ENCODE data around the gene PSORS1C1.
"Not testable (repeated sequence)": the region's sequence is repeated elsewhere in the genome, so short reads cannot be mapped to it uniquely, and the experiment has no call there.

The PSORS1C1 gene

DNA sequence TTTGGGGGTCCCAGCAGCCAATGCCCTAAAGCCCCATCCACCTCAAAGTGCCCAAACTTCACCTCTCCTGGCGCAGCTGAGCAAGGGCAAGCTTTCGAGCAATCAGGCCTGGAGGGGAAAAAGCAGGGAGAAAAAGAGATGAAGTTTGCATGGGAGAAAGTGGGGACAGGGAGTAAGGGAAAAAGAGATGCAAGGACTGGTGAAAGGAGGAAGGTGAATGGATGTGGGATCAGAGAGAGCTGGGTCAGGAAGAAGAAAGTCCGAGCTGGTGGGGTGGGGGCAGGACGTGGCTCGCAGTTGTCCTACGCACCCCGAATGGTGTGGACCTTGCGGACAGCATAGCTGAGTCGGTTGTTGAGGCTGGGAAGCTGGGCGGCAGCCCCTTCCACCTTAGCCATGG lies 30.8 kb downstream of the PSORS1C1 start:
- in situ Hi-C loops (cut with MboI; ENCODE audit: low pct_unique_long_range_greater_than_20kb, low sequenced_read_pairs) = no loop called here
- no peak for DNase-seq

DNA sequence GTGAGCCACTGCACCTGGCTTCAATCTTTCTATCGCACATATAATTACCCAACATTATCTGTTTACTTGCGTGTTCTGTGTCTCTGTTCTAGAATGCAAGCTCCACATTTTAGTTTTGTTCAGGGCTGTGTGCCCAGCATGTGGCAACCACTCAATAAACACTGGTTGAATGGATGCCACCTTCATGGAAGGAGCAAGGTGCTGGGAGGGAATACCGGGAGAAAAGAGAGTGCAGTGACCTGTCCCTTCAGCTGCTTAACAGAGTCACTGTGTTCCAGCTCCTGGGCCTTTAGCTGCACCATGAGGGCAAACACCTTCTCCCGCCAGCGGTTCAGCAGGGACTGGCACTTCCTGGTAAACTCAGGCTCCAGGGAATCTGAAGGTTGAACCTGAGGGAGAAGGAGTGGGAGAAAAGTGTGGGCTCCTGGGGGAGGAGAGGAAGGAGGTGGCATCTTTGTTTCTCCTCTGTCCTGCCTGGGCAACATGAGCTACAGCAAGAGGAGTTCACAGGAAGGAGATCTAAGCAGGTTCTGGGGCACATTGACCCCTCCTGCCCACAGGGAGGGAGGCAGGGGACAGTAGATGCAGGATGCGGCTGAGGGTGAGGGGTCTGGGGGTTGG lies 35.3 kb downstream of the PSORS1C1 start:
- no peak for DNase-seq
- in situ Hi-C loops (cut with MboI; ENCODE audit: low pct_unique_long_range_greater_than_20kb, low sequenced_read_pairs) = no loop called here

DNA sequence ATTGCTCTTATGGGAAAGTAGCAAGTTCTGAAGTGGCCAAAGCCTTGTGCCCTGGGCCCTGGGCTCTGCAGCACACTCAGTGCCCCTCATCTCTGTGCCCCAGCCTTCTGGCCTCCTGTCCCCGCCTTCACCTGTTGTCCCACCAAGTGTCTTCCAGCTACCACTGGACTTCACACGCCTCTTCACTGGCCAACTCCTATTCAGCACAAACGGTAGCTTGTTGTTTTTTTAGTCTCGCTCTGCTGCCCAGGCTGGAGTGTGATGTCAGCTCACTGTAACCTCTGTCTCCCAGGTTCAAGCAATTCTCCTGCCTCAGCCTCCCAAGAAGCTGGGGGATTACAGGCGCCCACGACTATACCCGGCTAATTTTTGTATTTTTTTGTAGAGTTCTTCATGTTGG lies 38.2 kb downstream of the PSORS1C1 start:
- DNase-seq = no peak
- in situ Hi-C loops (cut with MboI; ENCODE audit: low pct_unique_long_range_greater_than_20kb, low sequenced_read_pairs) = no loop called here

DNA sequence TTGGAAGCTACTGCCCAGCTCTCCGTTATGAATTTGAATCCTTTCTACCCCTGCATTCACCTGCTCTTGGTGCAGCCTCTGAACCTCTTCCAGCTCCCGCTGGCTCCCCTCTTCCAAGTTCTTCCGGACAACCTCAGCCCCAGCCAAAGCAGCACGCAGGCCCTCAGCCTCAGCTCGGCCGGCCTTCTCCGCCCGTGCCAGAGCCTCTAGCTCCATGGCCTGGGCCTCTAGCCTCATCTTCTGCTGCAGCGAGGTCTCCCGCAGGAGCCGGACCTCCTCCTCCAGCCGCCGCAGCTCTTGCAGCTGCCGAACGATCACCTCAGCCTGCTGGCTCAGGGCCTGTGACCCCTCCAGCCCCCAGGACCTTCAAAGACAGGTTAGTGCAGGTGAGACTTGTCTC lies 39.8 kb downstream of the PSORS1C1 start:
- in situ Hi-C loops (cut with MboI; ENCODE audit: low pct_unique_long_range_greater_than_20kb, low sequenced_read_pairs) = no loop called here
- no peak for DNase-seq

DNA sequence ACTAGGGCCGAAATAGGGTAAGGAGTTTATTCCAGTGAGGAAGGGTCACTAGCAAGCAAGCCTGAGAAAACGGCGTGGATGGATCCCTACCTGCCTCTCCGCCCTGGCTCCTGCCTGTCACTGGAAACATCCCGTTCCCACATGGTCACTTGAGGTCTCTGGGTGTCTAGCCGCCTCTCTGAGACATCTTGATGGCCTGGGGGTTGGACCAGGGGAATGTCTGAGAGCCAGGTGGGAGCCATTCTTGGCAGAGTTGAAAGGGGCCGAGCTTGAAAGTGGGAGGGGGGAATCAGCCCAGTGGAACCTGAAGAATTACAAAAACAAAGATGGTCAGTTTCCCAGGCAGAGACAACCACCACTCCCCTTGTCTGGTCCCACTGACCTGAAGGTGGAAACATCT lies 42.0 kb downstream of the PSORS1C1 start:
- in situ Hi-C loops (cut with MboI; ENCODE audit: low pct_unique_long_range_greater_than_20kb, low sequenced_read_pairs) = no loop called here
- DNase-seq = no peak

DNA sequence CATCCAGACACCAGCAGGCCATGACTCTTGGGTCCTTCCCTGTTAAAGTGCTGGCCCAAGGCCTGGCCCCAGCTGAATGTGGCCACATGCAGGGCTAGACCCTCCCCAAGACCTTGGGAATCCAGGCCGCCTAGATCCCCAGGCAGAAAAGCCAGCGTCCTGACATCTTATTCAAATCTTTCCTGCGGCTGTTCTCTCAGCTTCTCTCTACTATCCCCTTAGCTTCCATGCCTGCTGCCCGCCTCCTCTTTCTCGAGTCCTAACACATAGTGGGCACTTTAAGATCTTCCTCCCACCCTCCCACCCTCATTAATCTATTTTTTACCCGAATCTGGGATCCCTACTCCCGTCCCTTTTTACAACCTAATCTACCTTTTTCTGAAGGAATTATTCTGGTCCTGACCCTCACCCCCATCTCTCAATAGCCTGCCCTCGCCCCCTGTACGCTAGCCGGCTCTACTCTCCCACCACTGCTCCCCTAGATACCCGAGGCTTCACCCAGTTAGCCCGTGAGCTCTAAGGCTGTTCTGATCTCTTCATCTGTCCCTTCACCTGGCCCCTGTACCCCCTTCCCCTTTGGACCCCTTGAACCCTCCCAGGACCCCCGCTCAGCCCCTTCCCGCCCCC lies 43.0 kb downstream of the PSORS1C1 start, which contains the start of gene CCHCR1:
TSS of gene CCHCR1 (minus strand) at position 290 of the 627 bp plus-strand sequence. CDS start at position 88, 202 bp downstream.
- in situ Hi-C loops (cut with MboI; ENCODE audit: low pct_unique_long_range_greater_than_20kb, low sequenced_read_pairs) = no loop called here
- no peak for DNase-seq

DNA sequence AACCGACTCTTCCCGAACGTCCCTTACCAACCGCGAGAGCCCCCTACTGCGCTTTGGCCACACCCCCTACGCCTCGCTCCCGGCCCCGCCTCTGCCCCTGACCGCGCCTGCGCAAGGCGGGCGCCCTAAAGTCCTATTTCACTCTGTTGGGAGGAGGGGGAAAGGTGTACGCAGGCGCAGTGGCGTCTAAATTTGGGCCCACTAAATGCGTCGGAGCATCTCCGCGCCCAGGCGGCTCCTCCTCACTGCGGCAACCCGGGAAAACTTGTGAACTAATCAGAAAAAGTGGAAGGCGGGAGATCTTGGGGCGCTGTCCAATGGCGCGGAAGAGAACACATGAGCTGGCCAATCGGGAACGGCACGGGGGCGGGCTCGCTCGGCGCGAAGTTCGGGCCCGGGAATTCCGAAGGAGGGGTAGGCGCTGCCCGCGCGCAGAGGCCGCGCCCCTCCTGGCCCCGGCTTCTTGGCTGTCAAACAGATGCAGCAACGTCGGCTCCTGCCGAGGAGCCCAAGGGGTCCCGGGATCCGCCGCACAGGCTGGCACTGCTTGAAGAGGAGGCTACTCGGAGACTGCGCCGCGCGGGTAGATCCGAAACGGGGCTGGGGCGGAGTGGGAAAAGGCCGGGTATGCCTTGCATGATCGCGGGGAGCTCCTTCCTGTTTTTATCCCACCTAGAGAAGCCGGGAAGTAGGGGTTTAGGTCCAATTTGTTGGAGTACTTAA lies 43.7 kb downstream of the PSORS1C1 start, which contains the start of gene TCF19:
TSS of gene TCF19 (plus strand) at position 450 of the 723 bp plus-strand sequence. CDS start 881 bp downstream, outside the sequence.
- DNase-seq = peak; percentile 100
- in situ Hi-C loops (cut with MboI; ENCODE audit: low pct_unique_long_range_greater_than_20kb, low sequenced_read_pairs) = no loop called here

DNA sequence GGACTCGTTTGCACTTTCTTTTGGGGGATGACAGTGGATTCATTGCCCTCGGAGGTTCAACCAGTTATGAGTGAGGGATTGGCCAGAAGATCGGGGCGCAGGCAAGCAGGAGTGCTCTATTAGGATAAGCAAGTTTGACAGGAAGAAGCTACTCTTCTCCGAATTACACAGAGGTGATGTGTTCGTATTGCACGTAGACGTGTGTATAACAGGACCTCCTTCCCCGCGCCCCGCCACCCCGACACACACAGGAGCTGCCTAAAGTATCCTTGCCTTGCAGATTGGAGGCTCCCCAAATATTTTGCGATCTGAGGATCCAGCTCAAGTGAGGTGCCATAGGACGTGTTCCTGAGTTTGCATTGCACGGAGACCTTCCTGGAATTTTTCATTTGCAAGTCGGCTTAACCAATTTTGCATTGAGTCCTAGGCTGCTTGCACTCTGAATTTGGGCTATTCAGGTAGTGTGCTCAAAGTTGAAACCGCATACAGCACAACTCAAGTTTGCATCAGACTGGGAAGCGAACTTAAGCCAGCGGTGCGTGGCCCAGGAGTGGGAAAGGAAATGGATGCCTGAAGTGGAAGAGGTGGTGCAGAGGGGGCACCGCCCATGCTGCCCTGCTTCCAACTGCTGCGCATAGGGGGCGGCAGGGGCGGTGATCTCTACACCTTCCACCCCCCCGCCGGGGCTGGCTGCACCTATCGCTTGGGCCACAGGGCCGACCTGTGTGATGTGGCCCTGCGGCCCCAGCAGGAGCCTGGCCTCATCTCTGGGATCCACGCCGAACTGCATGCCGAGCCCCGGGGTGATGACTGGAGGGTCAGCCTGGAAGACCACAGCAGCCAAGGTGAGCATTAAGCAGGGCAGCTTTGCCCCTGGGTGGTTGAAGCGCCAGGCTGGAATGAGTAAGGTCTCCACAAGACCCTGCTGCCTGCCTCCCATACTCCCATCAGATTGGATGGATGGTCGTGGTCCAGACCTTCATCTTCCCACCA lies 44.6 kb downstream of the PSORS1C1 start:
- DNase-seq = peak; percentile 35

DNA sequence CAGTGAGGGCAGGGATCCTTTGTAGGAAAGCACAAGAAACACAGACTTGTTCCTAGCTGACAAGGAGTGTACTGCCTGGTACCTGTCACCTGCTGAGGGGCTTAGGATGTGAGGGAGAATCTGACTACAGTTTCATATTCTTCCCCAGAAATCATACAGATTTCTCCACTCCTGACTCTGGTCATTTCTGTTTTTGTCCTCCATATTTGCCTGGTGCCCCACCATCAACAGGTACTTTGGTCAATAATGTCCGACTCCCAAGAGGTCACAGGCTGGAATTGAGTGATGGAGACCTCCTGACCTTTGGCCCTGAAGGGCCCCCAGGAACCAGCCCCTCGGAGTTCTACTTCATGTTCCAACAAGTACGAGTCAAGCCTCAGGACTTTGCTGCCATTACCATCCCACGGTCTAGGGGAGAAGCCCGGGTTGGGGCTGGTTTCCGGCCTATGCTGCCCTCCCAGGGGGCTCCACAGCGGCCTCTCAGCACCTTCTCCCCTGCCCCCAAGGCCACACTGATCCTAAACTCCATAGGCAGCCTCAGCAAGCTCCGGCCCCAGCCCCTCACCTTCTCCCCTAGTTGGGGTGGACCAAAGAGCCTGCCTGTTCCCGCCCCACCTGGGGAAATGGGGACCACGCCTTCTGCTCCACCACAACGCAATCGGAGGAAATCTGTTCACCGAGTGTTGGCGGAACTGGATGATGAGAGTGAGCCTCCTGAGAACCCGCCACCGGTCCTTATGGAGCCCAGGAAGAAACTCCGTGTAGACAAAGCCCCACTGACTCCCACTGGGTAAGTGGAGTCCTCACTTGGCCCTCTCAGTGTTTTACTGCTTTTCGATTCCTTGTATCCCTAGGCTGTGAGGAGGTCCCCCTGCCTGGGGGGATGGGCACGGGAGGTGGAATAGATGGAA lies 46.9 kb downstream of the PSORS1C1 start:
- no peak for DNase-seq
- in situ Hi-C loops (cut with MboI; ENCODE audit: low pct_unique_long_range_greater_than_20kb, low sequenced_read_pairs) = no loop called here

More for the DNA sequence above, 44.6 kb downstream of the PSORS1C1 start:
- in situ Hi-C loops (cut with MboI; ENCODE audit: low pct_unique_long_range_greater_than_20kb, low sequenced_read_pairs) = no loop called here

DNA sequence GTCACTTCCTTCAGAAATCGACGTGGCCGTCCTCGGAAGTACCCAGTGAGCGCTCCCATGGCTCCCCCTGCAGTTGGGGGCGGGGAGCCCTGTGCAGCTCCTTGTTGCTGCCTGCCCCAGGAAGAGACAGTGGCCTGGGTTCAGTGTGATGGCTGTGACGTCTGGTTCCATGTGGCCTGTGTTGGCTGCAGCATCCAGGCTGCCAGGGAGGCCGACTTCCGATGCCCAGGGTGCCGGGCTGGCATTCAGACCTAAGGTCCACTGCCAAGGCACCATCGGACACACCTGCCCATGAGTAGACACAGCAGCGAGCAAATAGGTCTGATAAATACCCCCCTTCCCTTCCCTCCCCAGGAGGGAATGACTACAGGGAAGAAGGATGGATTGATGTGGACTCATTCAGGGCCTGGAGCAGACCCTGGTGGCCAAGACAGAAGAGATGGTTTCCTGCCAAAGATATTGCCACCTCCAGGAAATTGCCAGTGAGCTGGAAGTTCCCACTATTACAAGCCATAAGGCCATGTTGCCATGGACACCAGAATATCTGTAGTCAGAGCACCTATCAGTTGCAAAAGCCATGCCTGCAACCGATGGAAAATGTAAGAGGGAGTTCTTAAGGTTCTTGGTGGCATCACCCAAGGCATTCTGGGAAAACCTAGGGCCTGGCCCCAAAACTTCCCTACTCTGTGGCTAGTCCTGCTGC lies 48.0 kb downstream of the PSORS1C1 start:
- in situ Hi-C loops (cut with MboI; ENCODE audit: low pct_unique_long_range_greater_than_20kb, low sequenced_read_pairs) = no loop called here
- DNase-seq = no peak

DNA sequence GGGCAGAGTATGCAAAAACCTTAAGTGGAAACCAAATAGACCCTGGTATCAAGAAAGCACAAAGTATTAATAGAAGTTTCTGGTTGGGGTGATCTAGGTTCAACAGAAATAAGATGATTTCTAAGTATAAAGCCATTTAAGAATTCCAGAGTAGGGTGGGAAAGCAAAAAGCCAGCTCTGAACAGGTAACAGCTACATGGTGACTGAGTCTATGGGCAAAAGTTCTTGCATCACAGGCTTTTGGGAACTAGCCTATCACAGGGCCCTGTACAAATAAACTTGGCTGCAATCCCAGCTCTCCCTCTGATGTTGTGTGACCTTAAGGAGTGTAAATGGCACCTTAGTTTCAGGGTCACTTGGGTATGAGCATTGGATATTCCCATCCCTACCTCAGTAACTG lies 49.3 kb downstream of the PSORS1C1 start:
- no peak for DNase-seq
- in situ Hi-C loops (cut with MboI; ENCODE audit: low pct_unique_long_range_greater_than_20kb, low sequenced_read_pairs) = no loop called here

DNA sequence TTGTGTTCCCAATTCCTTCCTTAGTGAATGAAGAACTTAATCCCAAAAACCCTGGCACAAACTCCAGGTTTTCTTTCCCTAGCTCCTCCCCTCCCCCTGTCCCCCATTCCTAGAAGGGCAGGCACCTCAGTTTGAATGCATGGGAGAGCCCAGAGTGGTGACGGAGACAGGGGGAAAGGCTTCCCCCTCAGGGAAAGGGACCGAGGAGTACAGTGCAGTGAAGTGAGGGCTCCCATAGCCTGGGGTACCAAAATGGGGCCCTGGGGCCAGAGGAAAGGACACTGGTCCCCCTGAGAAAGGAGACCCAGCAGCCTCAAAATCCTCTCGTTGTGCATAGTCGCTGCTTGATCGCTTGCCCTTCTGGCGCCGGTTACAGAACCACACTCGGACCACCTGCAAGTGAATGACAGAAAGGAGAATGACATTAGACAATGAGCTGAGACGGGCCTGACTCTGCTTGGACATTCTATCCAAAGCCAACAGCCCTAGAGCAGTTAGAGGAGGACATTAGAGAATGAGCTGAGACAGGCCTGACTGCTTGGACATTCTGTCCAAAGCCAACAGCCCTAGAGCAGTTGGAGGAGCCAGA lies 50.0 kb downstream of the PSORS1C1 start:
- DNase-seq; in situ Hi-C loops (cut with MboI; ENCODE audit: low pct_unique_long_range_greater_than_20kb, low sequenced_read_pairs): not testable (repeated sequence)

DNA sequence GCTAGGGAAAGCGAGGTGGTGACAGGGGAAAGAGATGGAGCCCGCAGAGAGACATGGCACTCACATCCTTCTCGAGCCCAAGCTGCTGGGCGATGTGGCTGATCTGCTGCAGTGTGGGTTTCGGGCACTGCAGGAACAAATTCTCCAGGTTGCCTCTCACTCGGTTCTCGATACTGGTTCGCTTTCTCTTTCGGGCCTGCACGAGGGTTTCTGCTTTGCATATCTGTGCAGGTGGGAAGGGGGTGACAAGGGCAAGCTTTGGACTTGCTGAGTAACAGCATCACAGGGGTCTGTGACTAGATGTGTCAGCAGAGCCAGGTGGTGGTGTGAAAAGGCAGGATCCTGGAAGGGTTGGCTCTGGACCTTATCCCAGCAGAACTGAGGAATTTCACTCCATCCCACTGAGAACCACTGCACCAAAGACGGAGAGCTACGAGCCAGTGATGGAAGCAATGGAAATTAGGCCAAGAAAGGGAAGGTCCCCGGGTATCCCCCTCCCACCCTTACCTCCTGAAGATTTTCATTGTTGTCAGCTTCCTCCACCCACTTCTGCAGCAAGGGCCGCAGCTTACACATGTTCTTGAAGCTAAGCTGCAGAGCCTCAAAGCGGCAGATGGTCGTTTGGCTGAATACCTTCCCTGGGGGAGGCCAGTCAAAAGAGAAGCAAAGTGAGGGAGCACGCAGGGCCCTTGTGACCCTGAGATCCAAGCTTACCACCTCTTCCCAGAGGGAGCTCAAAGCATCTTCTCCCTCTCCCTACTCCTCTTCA lies 50.6 kb downstream of the PSORS1C1 start:
- DNase-seq; in situ Hi-C loops (cut with MboI; ENCODE audit: low pct_unique_long_range_greater_than_20kb, low sequenced_read_pairs): not testable (repeated sequence)

DNA sequence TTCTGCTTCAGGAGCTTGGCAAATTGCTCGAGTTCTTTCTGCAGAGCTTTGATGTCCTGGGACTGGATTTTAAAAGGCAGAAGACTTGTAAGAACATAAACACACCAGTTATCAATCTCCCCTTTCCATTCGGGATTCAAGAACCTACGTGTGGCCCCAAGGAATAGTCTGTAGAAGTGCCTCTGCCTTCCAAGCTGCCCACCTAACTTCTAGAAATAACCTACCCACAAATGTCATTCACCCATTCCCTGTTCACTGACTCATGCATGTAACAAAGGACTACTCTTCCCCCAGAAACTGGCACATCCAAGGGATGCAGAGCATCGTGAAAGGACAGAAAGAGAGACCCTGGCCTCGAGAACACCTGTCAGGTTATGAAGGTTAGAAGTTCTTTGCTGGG lies 51.4 kb downstream of the PSORS1C1 start:
- in situ Hi-C loops (cut with MboI; ENCODE audit: low pct_unique_long_range_greater_than_20kb, low sequenced_read_pairs) = no loop called here

DNA sequence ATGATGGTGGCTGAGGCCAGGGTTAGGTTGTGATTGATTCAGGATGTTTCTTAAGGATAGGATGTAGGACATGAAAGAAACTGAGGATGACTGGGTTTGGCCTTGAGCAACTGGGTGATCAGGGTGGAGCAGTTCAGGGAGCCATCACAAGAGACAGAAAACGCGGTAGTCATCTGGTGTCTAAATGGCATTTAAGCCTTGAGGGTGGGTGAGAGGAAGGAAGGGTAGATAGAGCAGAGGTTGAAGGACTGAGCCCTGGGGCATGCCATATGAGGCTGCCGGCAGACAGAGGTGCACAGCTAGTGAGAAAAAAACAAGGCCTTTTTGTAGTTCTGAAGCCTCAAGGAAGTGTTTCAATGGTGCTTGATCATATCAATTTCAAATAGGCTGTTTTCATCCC lies 54.0 kb downstream of the PSORS1C1 start:
- DNase-seq = no peak
- in situ Hi-C loops (cut with MboI; ENCODE audit: low pct_unique_long_range_greater_than_20kb, low sequenced_read_pairs) = no loop called here

More for the DNA sequence above, 51.4 kb downstream of the PSORS1C1 start:
- no peak for DNase-seq

DNA sequence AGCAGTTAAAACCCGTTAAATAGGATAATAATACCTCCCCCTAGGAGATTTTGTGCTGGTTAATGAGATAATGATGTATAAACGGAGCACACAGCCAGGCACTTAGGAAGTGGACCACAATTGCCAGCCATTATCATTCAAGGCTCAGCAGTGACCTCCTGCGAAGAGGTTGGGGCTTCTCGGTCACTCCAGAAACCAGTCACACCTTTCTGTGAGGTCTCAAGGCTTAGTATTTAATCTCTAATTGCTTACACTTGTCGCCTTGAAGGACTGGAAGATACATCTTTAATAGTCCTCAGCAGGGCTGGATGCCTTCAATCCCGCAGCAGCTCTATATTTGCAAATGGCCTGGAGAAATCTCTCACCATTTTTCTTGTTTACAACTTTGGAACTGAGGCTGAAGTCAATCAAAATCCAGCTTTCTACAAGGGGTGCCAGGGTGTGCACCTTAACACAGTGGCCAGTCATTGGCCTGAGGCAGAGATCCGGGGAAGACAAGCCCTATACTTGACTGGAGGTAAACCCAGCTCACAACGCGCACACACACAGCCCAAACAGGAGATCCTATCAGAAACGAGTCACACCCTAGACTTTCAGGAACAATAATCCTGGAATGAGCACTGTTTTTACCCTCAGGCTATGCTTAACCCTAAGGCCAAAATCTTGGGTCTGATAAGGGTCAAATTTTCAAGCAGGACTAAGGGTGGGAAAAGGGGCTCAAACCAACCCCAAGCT lies 54.7 kb downstream of the PSORS1C1 start:
- in situ Hi-C loops (cut with MboI; ENCODE audit: low pct_unique_long_range_greater_than_20kb, low sequenced_read_pairs) = no loop called here
- DNase-seq = no peak
